Activated B cell treated with CpG ODN at 0.5 μM for 24 hours (primary cell): Measurements from ENCODE around the gene HOXB3. TPM values are rescaled to one million over a fixed set of nuclear protein-coding genes. Genes with fewer than 3 reads are reported as not detected.

Source experiments
- ATAC-seq: fragments of 200-7000 bp; cut with Tn5 transposase; one replicate; pipeline ENCODE4 v1.10.0; 2021; ENCODE audit warnings: low read depth, mild to moderate bottlenecking, moderate library complexity
- CTCF ChIA-PET: fragments of 350-600 bp; sonication (Branson Sonifier 250); formaldehyde crosslinking; loops from one replicate; lab custom pipeline; 2021; ENCODE audit warnings: antibody characterized with exemption; lab: Charles Lee
- POLR2A ChIA-PET: fragments of 350-600 bp; sonication (Branson Sonifier 250); formaldehyde crosslinking; loops from one replicate; lab custom pipeline; 2021; ENCODE audit warnings: antibody characterized with exemption; lab: Charles Lee
- DNase-seq: peaks from one replicate; pipeline ENCODE4 v3.0.0; 2022
- H3K27ac Mint-ChIP-seq: one replicate; pipeline ENCODE4 v1.8.0; 2020; ENCODE audit warnings: mixed read lengths
- H3K27me3 Mint-ChIP-seq: one replicate; pipeline ENCODE4 v1.8.0; 2021; ENCODE audit warnings: mixed read lengths
- H3K36me3 Mint-ChIP-seq: one replicate; pipeline ENCODE4 v1.8.0; 2021; ENCODE audit warnings: low read depth, mixed read lengths
- H3K4me1 Mint-ChIP-seq: one replicate; pipeline ENCODE4 v1.8.0; 2021; ENCODE audit warnings: mixed read lengths
- H3K4me3 Mint-ChIP-seq: one replicate; pipeline ENCODE4 v1.8.0; 2020; ENCODE audit warnings: mild to moderate bottlenecking, mixed read lengths
- H3K9me3 Mint-ChIP-seq: one replicate; pipeline ENCODE4 v1.8.0; 2020; ENCODE audit warnings: mixed read lengths
- intact Hi-C: fragments of 100-400 bp; cut with micrococcal nuclease; formaldehyde crosslinking; loops from one replicate; pipeline ENCODE4 v1.15.1; 2024
- total RNA-seq: library from RNA; stranded (reverse); gene quantifications from 2 replicates; pipeline ENCODE4 v1.2.3, GENCODE V29; 2022
- TF ChIP-seq, protein P1 (sequence below): fragments of 200-600 bp; IDR thresholded peaks from one replicate; pipeline ENCODE4 v1.8.0; 2022; ENCODE audit warnings: antibody characterized with exemption, mild to moderate bottlenecking

The HOXB3 gene
- total RNA-seq, 1 donor from 2014 or later: 2.6 TPM

DNA sequence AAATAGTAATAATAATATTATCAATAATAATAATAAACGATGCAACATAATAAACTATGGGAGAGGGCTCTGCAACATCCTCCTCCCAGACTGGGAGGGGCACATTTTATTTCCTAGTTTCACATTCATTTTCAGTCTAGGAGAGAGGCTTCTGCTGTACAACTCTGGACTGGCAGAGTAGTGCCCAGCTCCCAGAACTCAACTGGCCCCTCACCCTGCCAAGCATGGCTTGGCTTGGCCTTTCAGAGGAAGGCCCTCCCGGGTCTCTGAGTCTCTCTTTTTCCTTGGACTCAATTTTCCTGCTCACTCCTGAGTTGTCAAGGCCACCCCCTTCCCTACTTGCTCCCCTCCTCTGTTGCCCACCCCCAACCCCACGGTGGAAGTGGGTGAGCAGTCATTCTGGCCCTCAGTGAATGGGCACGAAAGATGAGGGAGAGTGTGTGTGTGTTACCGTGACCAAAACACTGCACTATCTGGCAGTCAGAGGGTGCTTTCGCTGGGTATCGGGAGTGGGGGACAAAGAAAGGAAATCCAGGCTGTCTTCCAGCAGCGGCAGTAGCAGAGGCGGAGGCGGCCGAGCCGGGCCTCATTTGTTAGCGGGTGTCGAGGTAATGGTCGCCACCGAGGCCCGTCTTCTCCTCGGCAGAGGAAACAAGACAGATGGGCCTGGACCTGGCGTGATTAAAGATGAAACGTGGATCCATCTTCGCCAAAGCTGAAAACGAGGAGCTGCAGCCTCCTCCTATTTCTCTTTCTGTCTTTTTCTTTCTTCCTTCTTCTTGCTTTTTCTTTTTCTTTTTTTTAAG, 14.2 kb downstream of the HOXB3 start:
- POLR2A ChIA-PET: interaction anchor here (0.7 kb wide), 1 partner anchor 31 kb away, joined by 3 read pairs; no protein-coding TSS in a partner anchor
- TF ChIP-seq, protein P1, sequence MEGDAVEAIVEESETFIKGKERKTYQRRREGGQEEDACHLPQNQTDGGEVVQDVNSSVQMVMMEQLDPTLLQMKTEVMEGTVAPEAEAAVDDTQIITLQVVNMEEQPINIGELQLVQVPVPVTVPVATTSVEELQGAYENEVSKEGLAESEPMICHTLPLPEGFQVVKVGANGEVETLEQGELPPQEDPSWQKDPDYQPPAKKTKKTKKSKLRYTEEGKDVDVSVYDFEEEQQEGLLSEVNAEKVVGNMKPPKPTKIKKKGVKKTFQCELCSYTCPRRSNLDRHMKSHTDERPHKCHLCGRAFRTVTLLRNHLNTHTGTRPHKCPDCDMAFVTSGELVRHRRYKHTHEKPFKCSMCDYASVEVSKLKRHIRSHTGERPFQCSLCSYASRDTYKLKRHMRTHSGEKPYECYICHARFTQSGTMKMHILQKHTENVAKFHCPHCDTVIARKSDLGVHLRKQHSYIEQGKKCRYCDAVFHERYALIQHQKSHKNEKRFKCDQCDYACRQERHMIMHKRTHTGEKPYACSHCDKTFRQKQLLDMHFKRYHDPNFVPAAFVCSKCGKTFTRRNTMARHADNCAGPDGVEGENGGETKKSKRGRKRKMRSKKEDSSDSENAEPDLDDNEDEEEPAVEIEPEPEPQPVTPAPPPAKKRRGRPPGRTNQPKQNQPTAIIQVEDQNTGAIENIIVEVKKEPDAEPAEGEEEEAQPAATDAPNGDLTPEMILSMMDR: no peak
- Mint-ChIP-seq H3K27me3 (peaks cover 25% of the 10 kb centered on the region), H3K4me3 (peak overlapping the region; percentile 47), H3K4me1 (peaks cover 34% of the 10 kb centered on the region), H3K27ac (no peak overlapping the region), H3K36me3 (peaks cover 2% of the 10 kb centered on the region), H3K9me3 (no peaks in the 10 kb centered on the region)
- no peak for DNase-seq
- CTCF ChIA-PET: no interaction called here
- intact Hi-C loops: no loop called here
- ATAC-seq: no peak

DNA sequence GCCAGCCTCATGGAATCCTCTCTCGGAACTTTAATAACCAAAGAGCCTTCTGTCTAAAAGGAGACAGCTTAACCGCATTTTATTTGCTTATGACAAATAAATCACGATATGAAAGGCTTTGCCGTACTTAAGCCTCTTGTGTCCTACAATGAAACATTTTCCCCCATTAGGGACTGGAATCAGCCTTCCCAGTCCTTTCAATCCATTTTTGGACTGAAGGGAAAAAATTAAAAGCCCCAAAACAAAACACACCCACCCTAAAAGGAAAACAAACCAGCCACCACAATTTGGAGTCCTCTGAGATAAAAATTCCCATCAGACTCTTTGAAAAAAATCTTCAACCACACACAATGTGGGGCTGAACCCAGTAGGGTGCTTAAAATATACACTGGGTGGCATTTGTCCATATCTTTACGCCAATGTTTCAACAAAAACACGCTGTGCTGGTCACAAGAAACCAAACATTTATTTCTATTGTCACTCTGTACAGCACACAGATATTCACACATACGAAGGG, 14.9 kb downstream of the HOXB3 start:
- ATAC-seq (no peak), DNase-seq (no peak)
- Mint-ChIP-seq H3K27ac (no peak overlapping the region), H3K4me3 (no peak overlapping the region), H3K9me3 (no peaks in the 10 kb centered on the region), H3K4me1 (peaks cover 33% of the 10 kb centered on the region), H3K36me3 (peaks cover 2% of the 10 kb centered on the region), H3K27me3 (peaks cover 18% of the 10 kb centered on the region)
- TF ChIP-seq, protein P1: no peak
- POLR2A ChIA-PET: no interaction called here
- CTCF ChIA-PET: no interaction called here
- intact Hi-C loops: no loop called here

DNA sequence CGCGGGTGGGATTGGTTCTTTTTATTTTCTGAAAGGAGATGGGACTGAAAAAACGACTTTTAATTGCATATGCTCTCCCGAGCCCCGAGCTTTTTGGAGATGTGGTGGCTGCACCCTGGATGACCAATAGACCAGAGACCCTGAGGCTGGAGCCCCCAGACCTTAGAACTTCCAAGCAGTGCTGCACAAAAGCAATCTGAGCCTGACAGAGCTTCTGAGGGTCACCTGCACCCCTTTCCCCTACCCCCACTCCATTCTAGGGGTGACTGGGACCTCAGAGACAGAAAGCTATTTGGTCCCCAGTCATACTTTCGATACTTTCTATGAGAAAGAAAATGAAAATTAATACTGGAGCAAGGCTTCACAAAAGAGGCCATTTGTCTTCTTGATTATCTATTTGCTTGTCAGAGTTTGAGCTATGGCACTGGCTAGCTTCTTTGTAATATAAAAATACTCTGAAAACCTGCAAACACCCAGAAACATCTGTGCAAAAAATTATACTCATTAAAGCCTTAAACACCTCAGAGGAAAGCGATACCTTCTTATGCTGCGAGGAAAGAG, 15.5 kb downstream of the HOXB3 start:
- Mint-ChIP-seq H3K36me3 (peaks cover 2% of the 10 kb centered on the region), H3K27ac (no peak overlapping the region), H3K9me3 (no peaks in the 10 kb centered on the region), H3K4me1 (peaks cover 30% of the 10 kb centered on the region), H3K27me3 (peaks cover 18% of the 10 kb centered on the region), H3K4me3 (no peak overlapping the region)
- ChIA-PET CTCF (interaction anchor here (0.8 kb wide), 1 partner anchor 18 kb away, joined by 3 read pairs; no protein-coding TSS in a partner anchor), POLR2A (interaction anchor here (0.6 kb wide), 1 partner anchor 8 kb away, joined by 3 read pairs; no protein-coding TSS in a partner anchor)
- DNase-seq: no peak
- no peak for ATAC-seq
- intact Hi-C loops: no loop called here
- TF ChIP-seq, protein P1: no peak

DNA sequence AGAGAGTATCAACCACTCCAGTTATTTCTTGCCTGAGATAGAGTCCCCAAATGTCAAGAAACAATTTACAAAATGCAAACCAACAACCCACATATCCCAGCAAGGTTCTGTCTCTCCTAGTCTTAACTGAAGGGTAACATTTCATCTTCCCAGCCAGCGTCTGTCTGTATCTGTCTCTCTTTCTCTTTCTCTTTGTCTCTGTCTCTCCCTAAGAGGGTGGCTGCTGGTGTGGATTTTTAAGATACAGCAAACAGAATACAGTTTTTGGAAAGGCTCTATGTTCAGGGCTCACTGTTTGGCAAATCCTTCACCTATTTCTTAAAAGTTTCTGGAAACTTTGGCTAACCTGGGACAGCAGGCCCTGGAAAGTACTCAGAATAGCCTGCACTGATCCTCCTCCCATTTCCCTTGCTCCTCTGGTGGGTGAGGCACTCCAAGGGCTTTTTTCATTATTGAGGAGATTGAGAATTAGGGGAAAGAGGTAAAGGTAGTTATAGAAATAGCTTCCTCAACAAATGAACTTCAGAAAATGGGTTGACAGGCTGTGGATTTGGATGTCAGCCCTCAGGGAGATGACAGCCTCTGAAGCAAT, 18.1 kb downstream of the HOXB3 start:
- Mint-ChIP-seq H3K4me3 (no peak overlapping the region), H3K9me3 (no peaks in the 10 kb centered on the region), H3K27me3 (peaks cover 20% of the 10 kb centered on the region), H3K36me3 (no peaks in the 10 kb centered on the region), H3K27ac (no peak overlapping the region), H3K4me1 (peaks cover 15% of the 10 kb centered on the region)
- TF ChIP-seq, protein P1: no peak
- POLR2A ChIA-PET: no interaction called here
- CTCF ChIA-PET: no interaction called here
- ATAC-seq (no peak), DNase-seq (no peak)
- intact Hi-C loops: no loop called here
